HG02943 (cell line): ENCODE measurements around the gene OGFR.

Source experiments
- ATAC-seq: cut with Tn5 transposase; IDR thresholded peaks from one replicate; pipeline ENCODE4 v1.9.1; 2021; ENCODE audit warnings: mild to moderate bottlenecking, low read depth, moderate library complexity; ENCODE audit not compliant: unreplicated experiment

Gene OGFR

DNA sequence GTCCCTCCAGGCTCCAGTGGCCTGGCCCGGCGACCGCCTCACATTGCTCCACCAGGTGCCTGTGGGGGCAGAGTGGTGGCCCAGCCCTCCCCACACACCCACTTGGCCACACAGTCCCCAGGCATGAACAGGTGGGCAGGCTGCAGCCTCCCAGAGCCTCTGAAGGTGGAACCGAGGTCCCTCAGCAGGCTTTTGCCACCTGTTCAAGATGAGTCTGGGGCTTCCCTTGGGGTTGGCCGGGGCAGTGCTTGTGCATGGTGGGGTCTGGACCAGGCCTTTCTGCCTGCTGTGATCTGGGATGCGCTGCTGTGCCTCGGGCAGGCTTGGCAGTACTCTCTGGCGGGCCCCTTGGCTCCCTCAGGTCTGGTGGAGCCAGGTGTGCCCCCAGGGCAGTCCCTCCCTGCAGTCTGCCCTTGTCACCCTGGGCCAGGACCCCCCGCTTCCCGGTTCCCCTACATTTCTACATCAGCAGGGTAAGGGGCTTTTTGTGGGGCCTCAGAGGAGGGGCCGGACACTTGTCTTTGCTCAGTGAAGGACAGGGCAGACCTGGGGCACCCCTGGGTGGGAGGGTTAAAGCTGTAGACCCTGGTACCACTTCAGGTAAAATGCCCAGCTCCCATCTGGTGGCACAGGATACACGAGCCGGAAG is 9.5 kb downstream of the OGFR start:
- ATAC-seq = no peak

DNA sequence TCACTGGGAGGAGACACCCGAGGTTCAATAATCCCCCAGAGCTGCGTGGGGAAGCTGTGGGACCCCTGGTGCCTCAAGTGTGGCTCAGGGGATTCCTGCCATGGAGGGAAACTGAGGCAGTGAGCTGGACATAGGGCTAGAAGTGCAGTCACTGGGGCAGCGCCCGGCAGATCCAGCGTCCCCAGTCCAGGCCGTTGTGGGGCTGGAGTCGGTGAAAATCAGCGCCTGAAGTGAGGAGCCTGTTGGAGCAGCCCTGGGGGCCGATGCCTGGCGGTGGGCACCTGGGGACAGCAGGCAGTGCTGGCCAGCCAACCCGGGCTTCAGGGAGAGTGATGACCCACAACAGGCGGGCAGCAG is 10.1 kb downstream of the OGFR start:
- ATAC-seq = no peak

DNA sequence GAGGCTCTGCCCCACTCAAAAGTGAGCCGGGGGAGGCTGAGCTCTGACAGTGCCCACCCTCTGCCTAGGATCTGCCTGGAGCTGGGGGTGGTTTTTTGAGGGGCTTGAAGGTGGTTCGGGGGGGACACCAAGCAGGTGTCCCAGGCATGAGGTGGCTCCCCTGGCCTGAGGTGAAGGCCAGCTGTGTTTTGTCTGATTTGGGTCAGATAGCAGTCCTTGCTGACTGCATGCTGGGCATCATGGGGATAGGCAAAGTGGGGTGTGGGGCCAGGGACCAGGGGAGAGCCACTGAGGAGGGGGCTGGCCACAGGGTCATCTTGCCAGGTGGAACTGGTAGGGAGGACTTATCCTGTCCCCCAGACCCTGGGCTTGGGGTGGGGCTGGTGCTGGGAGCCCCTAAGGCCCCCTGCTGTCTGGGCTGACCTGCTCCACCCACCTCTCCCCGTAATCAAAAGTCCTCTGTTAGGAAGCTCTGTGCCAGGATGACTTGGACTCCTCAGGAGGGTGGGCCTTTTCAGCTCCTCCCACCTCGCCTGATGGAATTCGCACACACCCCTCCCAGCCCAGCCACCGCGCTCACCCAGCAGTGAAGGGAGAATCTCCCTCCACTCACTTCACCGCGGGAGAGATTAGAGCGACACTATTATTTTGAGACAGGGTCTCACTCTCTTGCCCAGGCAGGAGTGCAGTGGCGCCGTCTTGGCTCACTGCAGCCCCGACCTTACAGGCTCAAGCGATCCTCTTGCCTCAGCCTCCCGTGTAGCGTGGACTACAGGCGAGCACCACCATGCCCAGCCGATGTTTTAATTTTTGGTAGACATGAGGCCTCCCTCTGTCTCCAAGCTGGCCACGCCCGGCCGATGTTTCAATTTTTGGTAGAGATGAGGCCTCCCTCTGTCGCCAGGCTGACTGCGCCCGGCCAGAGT is 10.7 kb downstream of the OGFR start:
- ATAC-seq = no peak

DNA sequence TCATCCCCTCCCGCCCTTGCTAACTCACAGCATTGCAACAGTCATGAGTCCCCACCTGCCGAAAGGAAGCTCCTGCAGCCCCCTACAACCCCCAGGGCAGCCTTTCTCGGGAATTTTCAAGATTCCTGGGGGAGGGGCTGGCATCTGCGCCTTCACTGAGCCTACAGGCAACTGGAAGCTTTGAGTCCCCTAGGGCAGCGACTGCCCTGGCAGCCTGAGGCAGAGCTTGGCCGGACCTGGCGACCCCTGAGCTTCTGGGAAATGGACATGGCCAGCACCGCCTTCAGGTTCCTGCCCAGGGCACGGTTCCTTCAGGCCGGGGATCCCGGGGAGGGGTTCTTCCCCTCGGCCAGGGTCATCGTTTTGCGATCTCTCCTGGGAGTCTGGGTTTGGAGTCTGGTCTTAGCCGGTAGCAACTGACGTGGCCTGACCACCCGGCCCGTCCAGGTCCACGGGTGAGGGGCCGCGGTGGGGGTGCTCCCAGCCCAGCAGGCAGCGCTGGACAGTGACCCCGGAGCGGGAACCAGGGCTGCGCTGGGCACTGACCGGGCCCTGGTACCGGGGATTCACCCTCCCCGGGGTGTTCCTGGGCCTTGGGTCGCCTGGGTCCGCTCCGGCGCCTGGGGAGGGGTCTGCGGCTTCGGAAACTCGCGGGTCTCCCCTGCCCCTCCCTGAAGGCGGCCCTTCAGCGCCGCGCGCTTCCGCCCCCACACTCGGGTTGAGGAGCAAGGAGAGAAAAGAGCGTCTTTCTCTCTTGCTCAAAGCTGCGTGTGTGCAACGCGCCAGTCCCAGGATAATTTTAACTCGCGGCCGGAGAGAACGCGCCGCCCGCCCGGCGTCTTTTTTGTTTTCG is 11.6 kb downstream of the OGFR start:
- no peak for ATAC-seq

GRCh38 chr20:62816884-62817873 is 12.5 kb downstream of the OGFR start, which contains the start of gene COL9A3:
COL9A3 (plus strand) TSS chr20:62817050; CDS start chr20:62817065, 15 bp downstream.
- no peak for ATAC-seq

DNA sequence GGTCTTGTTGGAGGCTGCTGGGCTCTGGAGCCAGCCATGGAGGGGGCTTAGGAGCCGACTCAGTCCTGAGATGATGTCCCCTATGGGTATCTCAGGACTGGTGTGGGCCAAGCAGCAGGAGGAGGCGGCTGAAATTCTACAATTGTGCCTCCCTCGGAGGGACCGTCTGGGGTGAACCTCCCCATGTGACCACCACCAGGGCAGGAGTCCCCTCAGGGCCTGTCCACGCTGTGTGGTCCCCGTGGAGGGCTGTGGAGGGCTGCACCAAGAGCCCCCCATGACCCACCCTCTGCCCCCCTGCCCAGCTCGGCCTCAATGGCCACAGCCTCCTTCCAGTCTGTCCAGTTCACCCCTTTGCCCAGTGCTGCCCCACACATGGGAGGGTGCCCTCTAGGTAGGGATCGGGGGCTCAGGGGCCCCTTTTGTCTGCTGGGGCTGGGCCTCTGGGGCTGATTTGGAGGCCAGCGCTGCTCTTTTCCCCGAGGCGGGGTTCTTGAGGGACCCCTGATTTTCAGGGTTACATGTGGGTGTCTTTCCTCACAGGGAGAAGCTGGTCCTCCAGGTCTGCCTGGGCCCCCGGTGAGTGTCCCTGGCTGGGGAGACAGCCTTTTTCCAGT is 13.4 kb downstream of the OGFR start:
- no peak for ATAC-seq

GRCh38 chr20:62818592-62819493 is 14.2 kb downstream of the OGFR start:
- ATAC-seq = no peak

DNA sequence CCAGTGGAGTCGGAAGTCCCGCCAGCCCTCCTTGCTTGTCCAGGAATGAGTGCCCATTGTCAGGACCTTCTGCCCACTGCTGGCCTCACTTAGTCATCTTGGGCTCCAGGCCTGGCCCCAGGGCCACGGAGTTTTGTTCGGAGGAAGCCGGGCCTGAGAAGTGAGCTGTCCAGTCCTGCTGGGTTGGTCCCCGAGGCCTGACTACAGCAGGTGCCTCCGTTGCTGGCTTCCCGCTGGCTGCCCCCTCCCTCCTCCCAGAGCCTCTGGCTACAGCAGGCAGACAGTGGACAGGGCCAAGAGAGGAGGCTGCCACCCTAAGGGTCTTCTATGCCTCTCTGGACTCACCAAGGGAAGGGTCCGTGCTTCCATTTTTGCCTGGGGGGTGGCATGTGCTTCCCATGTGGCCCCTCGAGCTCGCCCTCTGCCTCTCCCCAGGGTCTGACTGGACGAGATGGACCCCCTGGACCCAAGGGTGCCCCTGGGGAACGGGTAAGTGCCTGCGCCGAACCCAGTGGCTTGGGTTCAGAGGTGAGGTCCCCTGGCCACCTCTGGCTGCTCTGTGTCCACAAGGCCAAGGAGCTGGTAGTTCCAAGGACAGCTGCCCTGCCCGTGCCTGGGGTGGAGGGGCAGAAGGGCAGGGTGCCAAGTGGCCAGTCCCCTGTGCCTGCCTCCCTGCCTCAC is 15.0 kb downstream of the OGFR start:
- no peak for ATAC-seq

DNA sequence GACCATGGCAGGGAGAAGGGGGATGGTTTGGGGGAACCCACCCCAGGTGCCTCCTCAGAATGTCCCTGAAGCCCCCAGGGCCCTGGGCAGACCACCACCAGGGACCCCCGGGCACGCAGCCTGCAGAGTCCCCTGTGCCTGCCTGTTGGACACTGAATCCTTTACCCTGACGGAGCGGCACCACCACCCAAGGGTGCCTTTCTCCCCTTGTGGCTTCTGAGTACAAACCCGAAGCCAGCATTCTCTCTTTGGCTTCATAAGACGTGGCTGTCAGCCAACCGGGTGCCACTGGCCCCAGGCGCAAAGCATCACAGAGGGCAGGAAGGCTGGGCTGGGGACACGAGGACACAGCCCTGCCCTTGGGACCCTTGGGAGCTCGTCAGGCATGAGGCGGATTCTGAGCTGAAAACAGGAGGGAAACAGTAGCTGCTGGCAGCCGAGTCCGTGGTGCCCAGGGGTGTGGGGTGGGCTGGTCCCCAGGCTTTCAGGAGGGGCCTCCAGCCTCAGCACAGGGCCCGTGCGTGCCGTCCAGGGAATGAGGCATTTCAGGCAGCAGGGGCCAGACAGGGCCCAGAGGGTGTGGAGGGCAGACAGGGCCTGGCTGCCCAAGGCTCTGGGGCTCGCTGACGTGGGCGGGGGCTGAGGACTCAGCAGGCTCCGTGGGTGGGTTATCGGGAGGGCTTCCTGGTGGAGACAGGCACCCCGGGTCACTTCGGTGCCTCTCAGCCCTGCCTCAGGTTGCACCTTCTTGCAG is 15.8 kb downstream of the OGFR start:
- ATAC-seq = no peak

GRCh38 chr20:62820962-62821725 is 16.5 kb downstream of the OGFR start:
- no peak for ATAC-seq

DNA sequence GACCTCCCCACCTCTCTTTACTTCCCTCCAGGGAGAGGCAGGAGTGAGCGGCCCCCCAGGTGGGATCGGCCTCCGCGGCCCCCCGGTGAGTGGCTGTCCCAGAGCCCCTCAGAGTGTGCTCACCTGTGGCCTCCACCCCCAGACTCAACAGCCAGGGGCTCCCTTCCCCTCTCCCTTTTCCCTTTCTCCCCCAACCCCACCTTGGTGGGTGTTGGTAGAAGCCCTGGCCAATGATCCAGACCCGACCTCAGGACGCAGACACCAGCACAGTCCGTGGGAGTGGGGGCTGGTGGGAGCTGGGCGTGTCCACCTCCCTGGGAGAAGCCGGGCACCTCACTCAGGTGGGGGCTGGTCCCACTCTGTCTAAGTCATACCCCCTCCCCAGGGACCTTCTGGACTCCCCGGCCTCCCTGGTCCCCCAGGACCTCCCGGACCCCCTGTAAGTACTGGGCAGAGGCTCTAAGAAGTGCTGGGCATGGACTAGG is 17.1 kb downstream of the OGFR start:
- no peak for ATAC-seq

DNA sequence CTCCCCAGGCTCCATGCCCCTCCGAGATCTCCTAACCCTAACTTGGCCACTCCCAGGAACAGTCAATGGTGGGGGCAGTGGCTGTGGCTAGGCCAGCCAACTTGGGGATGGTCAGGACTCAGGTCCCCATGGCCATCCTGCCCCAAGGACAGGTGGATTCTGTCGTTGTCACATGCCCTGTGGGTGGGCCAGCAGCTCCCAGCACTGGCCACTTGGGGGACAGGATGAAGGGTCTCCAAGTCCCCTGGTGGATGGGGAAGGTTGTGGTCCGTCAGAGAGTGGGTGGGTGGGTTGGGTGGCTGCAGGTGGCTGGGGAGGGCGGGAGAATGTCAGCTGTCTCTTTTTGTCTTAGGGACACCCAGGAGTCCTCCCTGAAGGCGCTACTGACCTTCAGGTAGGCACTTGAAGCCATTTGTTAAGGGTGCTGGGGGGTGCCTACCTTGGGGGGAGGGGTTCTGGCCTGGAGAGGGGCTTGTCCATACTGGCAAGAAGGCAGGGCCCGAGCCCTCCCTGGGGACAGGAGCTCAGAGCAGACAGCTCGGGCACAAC is 17.7 kb downstream of the OGFR start:
- no peak for ATAC-seq

DNA sequence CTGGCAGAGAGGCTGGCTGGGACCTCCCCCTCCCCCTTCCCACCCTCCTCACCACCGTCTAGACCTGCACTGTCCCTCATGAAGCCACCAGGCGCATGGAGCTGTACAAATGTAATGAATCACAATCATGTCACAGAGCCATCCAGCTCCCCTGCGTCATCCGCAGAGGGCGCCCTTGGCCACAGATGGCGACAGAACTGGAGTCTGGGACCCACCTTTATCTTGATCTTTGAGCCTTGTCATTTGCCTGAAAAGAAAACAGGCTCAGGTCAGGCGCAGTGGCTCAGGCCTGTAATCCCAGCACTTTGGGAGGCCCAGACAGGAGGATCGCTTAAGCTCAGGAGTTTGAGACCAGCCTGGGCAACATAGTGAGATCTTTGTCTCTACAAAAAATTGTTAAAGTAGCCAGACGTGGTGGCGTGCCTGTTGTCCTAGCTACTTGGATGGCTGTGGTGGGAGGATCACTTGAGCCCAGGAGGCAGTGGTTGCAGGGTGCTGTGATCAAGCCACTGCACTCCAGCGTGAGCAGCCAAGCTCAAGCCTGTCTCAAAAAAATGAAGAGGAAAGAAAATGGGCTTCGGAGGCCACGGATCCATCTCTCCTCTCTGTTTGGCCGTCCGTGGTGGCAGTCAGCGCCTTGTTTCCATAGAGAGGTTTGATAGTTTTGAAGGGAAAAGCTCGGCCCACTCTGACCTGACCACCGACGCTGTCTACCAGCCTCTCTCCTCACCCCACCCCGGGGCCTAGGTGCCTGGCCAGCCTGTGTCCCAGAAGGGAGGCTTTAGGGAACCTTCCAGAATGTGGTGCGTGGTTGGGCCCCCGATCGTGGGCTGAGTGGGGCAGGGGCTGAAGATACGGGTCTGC is 18.4 kb downstream of the OGFR start:
- ATAC-seq = no peak

DNA sequence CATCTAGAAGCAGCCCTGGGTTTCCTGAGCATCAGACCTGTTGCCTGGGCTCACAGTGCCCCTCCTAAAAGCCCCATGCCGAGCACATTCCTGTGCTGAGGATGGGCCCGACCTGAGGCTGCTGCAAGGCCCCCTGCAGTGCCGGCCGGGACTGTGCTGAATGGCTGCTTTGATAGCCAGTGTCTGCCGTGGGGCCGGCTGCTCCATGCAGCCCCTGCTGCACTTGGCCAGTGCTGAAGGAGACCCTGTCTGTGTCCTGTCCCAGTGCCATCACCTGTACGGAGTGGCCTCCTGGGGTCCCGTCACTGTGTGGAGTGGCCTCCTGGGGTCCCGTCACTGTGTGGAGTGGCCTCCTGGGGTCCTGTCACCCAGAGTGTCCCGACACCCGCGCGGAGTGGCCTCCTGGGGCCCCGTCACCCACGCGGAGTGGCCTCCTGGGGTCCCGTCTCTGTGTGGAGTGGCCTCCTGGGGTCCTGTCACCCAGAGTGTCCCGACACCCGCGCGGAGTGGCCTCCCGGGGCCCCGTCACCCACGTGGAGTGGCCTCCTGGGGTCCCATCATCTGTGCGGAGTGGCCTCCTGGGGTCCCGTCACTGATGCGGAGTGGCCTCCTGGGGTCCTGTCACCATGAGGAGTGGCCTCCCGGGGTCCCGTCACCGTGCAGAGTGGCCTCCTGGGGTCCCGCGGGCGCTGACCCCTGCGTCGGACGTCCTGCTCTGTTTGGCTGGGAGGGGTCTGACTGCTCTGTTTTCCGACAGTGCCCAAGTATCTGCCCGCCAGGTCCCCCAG is 19.2 kb downstream of the OGFR start:
- no peak for ATAC-seq
